K562 (cell line): ENCODE measurements around the gene RELA.

Experiments
- CTCF ChIP-seq, 3 experiments: IDR thresholded peaks in 2 of 3; conservative IDR thresholded peaks in 1 of 3; 2 replicates each; pipeline ENCODE4 v1.5.1; 2011 to 2012; ENCODE audit warnings: low read length in 3 of 3, mild to moderate bottlenecking in 3 of 3, control low read depth in 2 of 3, improper control_type of control experiment in 1 of 3, inconsistent platforms in 1 of 3, low read depth in 1 of 3, mixed read lengths in 1 of 3, moderate library complexity in 1 of 3; ENCODE audit not compliant: insufficient read depth in 2 of 3
- HDAC1 ChIP-seq, 2 experiments: fragments of 450-650 bp; IDR thresholded peaks; 2 replicates each; pipeline ENCODE4 v1.6.1; 2016 to 2017; ENCODE audit warnings: inconsistent platforms in 1 of 2, mild to moderate bottlenecking in 1 of 2, moderate library complexity in 1 of 2
- KDM1A ChIP-seq, 2 experiments: fragments of 450-650 bp; IDR thresholded peaks; 2 replicates each; pipeline ENCODE4 v1.6.1; 2016; ENCODE audit warnings: mild to moderate bottlenecking in 2 of 2
- MGA ChIP-seq: fragments of 450-650 bp; IDR thresholded peaks from 2 replicates; pipeline ENCODE4 v1.6.1; 2016; ENCODE audit warnings: mild to moderate bottlenecking, moderate library complexity
- ZFP1 ChIP-seq: fragments of 450-650 bp; formaldehyde crosslinking; IDR thresholded peaks from 2 replicates; pipeline ENCODE4 v1.4.0; 2020; ENCODE audit warnings: mild to moderate bottlenecking, mixed read lengths

GRCh38 chr11:65627202-65627601 lies 35.5 kb downstream of the RELA start:
- TF ChIP-seq MGA (no peak), CTCF (IDR thresholded peaks at IDR 0.05 in 2 of 3, conservative IDR thresholded peaks at IDR 0.05 in 1 of 3; ENCODE audit: insufficient read depth in 2 of 3, low read depth in 1 of 3, low read length in 3 of 3) (no peak), ZFP1 (CRISPR knock-in tag) (no peak), HDAC1 (IDR thresholded peaks at IDR 0.05) (no peak), KDM1A (IDR thresholded peaks at IDR 0.05) (no peak)
